Endothelial cell of umbilical vein (primary cell): Measurements from ENCODE around the gene VAMP7. TPM values are rescaled to one million over a fixed set of nuclear protein-coding genes. Genes with fewer than 3 reads are reported as not detected.

Experiments
- BruUV-seq: library from RNA; stranded (reverse); fragments of 400-500 nt; replicated peaks from 2 replicates; lab custom pipeline; 2021; lab: Mats Ljungman, UMichigan
- CTCF ChIA-PET: fragments of 300-600, 350-600 bp; sonication (Branson Sonifier 250); formaldehyde crosslinking; loops from one replicate; lab custom pipeline; 2021; ENCODE audit warnings: antibody characterized with exemption, inconsistent platforms; lab: Charles Lee
- POLR2A ChIA-PET: fragments of 300-600, 350-600 bp; sonication (Branson Sonifier 250); formaldehyde crosslinking; loops from one replicate; lab custom pipeline; 2021; ENCODE audit warnings: antibody characterized with exemption, inconsistent platforms; lab: Charles Lee
- DNase-seq: peaks from one replicate; pipeline ENCODE4 v3.0.0-alpha.2; 2011; ENCODE audit warnings: low read depth, low spot score
- FAIRE-seq: peaks from 2 replicates; lab custom pipeline; 2011; peaks lifted over from hg19 to GRCh38; lab: Jason Lieb, UNC
- H2AFZ ChIP-seq: 2 replicates; pipeline ENCODE4 v1.6.0; 2012; ENCODE audit warnings: low read depth, low read length, control low read depth, inconsistent platforms
- H3K27ac ChIP-seq: 2 replicates; pipeline ENCODE4 v1.5.1; 2011; ENCODE audit warnings: low read depth, mild to moderate bottlenecking, control low read depth, low read length, moderate library complexity; ENCODE audit not compliant: insufficient read depth
- H3K27me3 ChIP-seq, 2 experiments: 2 replicates each; pipeline versions ENCODE4 v1.6.0 to v1.6.1; 2011; ENCODE audit warnings: low read length in 2 of 2, mixed read lengths in 1 of 2; ENCODE audit not compliant: control insufficient read depth in 2 of 2, insufficient read depth in 2 of 2
- H3K36me3 ChIP-seq, 2 experiments: 2 replicates in 1 of 2; 3 replicates in 1 of 2; pipeline ENCODE4 v1.5.1; 2011; ENCODE audit warnings: low read length in 2 of 2, mild to moderate bottlenecking in 1 of 2, moderate library complexity in 1 of 2; ENCODE audit not compliant: control insufficient read depth in 2 of 2, insufficient read depth in 2 of 2; ENCODE audit errors: extremely low read depth in 1 of 2
- H3K4me1 ChIP-seq: 3 replicates; pipeline ENCODE4 v1.5.1; 2011; ENCODE audit warnings: mild to moderate bottlenecking, low read length; ENCODE audit not compliant: control insufficient read depth, insufficient read depth; ENCODE audit errors: extremely low read depth
- H3K4me2 ChIP-seq: 2 replicates; pipeline ENCODE4 v1.6.1; 2011; ENCODE audit warnings: low read length, control low read depth, mixed read lengths; ENCODE audit not compliant: insufficient read depth
- H3K4me3 ChIP-seq, 3 experiments: fragments of 200-600 bp in 1 of 3; sonication (generic), shearing (Covaris generic) in 1 of 3; replicated peaks in 1 of 3; 2 replicates each; pipeline ENCODE4 v1.5.1; 2011 to 2016; ENCODE audit warnings: control low read depth in 3 of 3, low read length in 3 of 3, mild to moderate bottlenecking in 2 of 3, inconsistent platforms in 1 of 3, low read depth in 1 of 3, moderate library complexity in 1 of 3; ENCODE audit not compliant: insufficient read depth in 1 of 3
- H3K79me2 ChIP-seq: 2 replicates; pipeline ENCODE4 v1.6.0; 2012; ENCODE audit warnings: low read length, inconsistent platforms; ENCODE audit not compliant: control insufficient read depth, insufficient read depth
- H3K9ac ChIP-seq: replicated peaks from 2 replicates; pipeline ENCODE3; 2011; ENCODE audit warnings: low read length, control low read depth; ENCODE audit not compliant: insufficient read depth; ENCODE audit errors: extremely low read depth
- H3K9me1 ChIP-seq: replicated peaks from 3 replicates; pipeline ENCODE4 v1.6.0; 2011; ENCODE audit warnings: mild to moderate bottlenecking, low read length; ENCODE audit not compliant: control insufficient read depth, insufficient read depth; ENCODE audit errors: extremely low read depth
- H3K9me3 ChIP-seq: replicated peaks from 2 replicates; pipeline ENCODE4 v1.5.1; 2012; ENCODE audit warnings: low read length, inconsistent platforms; ENCODE audit not compliant: control insufficient read depth, insufficient read depth
- H4K20me1 ChIP-seq: replicated peaks from 2 replicates; pipeline ENCODE3; 2011; ENCODE audit warnings: mild to moderate bottlenecking, low read length; ENCODE audit not compliant: control insufficient read depth, insufficient read depth; ENCODE audit errors: extremely low read depth
- CTCF ChIP-seq, 2 donors: IDR thresholded peaks; 1 replicate in 1 of 2; 2 replicates in 1 of 2; pipeline ENCODE4 v1.5.1; 2011; ENCODE audit warnings: low read length in 2 of 2, mild to moderate bottlenecking in 2 of 2, moderate library complexity in 2 of 2, control low read depth in 1 of 2, inconsistent platforms in 1 of 2, low read depth in 1 of 2; ENCODE audit not compliant: insufficient read depth in 1 of 2; ENCODE audit errors: extremely low read depth in 1 of 2
- EZH2 ChIP-seq: IDR thresholded peaks from 2 replicates; pipeline ENCODE4 v1.6.1; 2012; ENCODE audit warnings: borderline replicate concordance, low read depth, mild to moderate bottlenecking, moderate library complexity, low read length, inconsistent platforms; ENCODE audit not compliant: severe bottlenecking
- FOS ChIP-seq: IDR thresholded peaks from 2 replicates; pipeline ENCODE4 v1.6.1; 2011; ENCODE audit warnings: mild to moderate bottlenecking, low read length, moderate library complexity, borderline replicate concordance; ENCODE audit not compliant: insufficient read depth
- GATA2 ChIP-seq: IDR thresholded peaks from 2 replicates; pipeline ENCODE4 v1.7.0; 2011; ENCODE audit warnings: low read depth, mild to moderate bottlenecking, moderate library complexity, mixed read lengths, low read length; ENCODE audit not compliant: insufficient read length, insufficient read depth
- JUN ChIP-seq: IDR thresholded peaks from 2 replicates; pipeline ENCODE4 v1.6.1; 2011; ENCODE audit warnings: borderline replicate concordance, low read depth; ENCODE audit not compliant: insufficient read length, insufficient read depth
- MYC ChIP-seq: IDR thresholded peaks from one replicate; pipeline ENCODE4 v1.6.1; 2011; ENCODE audit warnings: mild to moderate bottlenecking, low read depth, low read length
- POLR2A ChIP-seq: IDR thresholded peaks from 2 replicates; pipeline ENCODE4 v1.6.1; 2012; ENCODE audit warnings: low read depth, mild to moderate bottlenecking, control low read depth, low read length
- POLR2AphosphoS5 ChIP-seq: IDR thresholded peaks from 2 replicates; pipeline ENCODE4 v1.6.1; 2012; ENCODE audit warnings: low read depth, mild to moderate bottlenecking, control low read depth, low read length, moderate library complexity; ENCODE audit not compliant: insufficient read depth
- dilution Hi-C: fragments of 300-500 bp; cut with MboI; formaldehyde crosslinking; loops from one replicate; pipeline ENCODE4 v1.15.0; 2019; ENCODE audit warnings: low sequenced_read_pairs; ENCODE audit not compliant: extremely low pct_ligation_motif_present
- intact Hi-C: fragments of 100-400 bp; cut with micrococcal nuclease; formaldehyde crosslinking; loops from one replicate; pipeline ENCODE4 v1.10.0; 2022
- polyA plus RNA-seq, 4 experiments: library from polyadenylated mRNA; depleted of rRNA in 3 of 4; stranded (reverse) in 3 of 4; unstranded in 1 of 4; fragments of >200 nt; gene quantifications; 2 replicates each; pipeline versions ENCODE4 v1.2.1 to v1.2.3, GENCODE V29; 2011 to 2012; ENCODE audit warnings: missing spikeins in 1 of 4
- total RNA-seq: library from RNA; stranded (reverse); gene quantifications from 2 replicates; pipeline ENCODE4 v1.2.3, GENCODE V29; 2021
- TF ChIP-seq, protein P1 (sequence below): IDR thresholded peaks from 2 replicates; pipeline ENCODE4 v1.6.1; 2011; ENCODE audit not compliant: insufficient read depth, insufficient read length

Gene VAMP7
- total and polyA plus RNA-seq, 2 donors (not counting 3 experiments of a cell fraction or from before 2014, with no cell fraction given): 20.1 to 36.8 TPM

GRCh38 chrX:155896512-155896911 is 15.4 kb downstream of the VAMP7 start:
- H3K9ac ChIP-seq: no peak overlapping the region
- intact Hi-C loops: no loop called here
- BruUV-seq: no TSS peak
- H3K4me1 ChIP-seq: no peaks in the 10 kb centered on the region
- no peak overlapping the region for H3K27ac ChIP-seq
- H3K27me3 ChIP-seq: no peaks in the 10 kb centered on the region
- DNase-seq: no peak
- ChIA-PET CTCF (no interaction called here), POLR2A (no interaction called here)
- H3K79me2 ChIP-seq: no peaks in the 10 kb centered on the region
- H3K4me3 ChIP-seq: no peak overlapping the region
- H3K36me3 ChIP-seq: peaks cover 0 to 2% of the 10 kb centered on the region in 2 experiments
- dilution Hi-C loops: no loop called here
- no peaks in the 10 kb centered on the region for H3K9me1 ChIP-seq
- H2AFZ ChIP-seq: no peak overlapping the region
- no peaks in the 10 kb centered on the region for H4K20me1 ChIP-seq
- TF ChIP-seq GATA2: no peak
- no peak for TF ChIP-seq MYC
- no peak for TF ChIP-seq FOS
- TF ChIP-seq, protein P1, sequence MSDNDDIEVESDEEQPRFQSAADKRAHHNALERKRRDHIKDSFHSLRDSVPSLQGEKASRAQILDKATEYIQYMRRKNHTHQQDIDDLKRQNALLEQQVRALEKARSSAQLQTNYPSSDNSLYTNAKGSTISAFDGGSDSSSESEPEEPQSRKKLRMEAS: no peak
- no peak for TF ChIP-seq POLR2A
- no peak for TF ChIP-seq CTCF (IDR thresholded peaks at IDR 0.05; ENCODE audit: extremely low read depth in 1 of 2, insufficient read depth in 1 of 2, low read depth in 1 of 2, low read length in 2 of 2)
- no peak for TF ChIP-seq JUN
- TF ChIP-seq POLR2AphosphoS5: no peak
- no peak for TF ChIP-seq EZH2
- no peaks in the 10 kb centered on the region for H3K9me3 ChIP-seq
- H3K4me2 ChIP-seq: no peak overlapping the region
- no peak for FAIRE-seq
